ENCODE data around the gene ARX.

GRCh38 chrX:25019707-25020390 lies 4.1 kb upstream of the ARX start:
- TF ChIP-seq EP300 (IDR thresholded peaks at IDR 0.05) (no peak), CTCF (IDR thresholded peaks at IDR 0.05) (no peak), POLR2AphosphoS5 (IDR thresholded peaks at IDR 0.05) (no peak), POLR2A (IDR thresholded peaks at IDR 0.05) (no peak)
